HEK293 (cell line): ENCODE measurements around the gene TLE2.
A peak's percentile ranks its signal among the peaks of the same experiment; 100 is the strongest.

ENCODE experiments used
- BCL6B ChIP-seq: fragments of 450-650 bp; formaldehyde crosslinking; IDR thresholded peaks from 2 replicates; pipeline ENCODE4 v1.5.1; 2017; ENCODE audit warnings: missing biosample characterization, missing genetic modification characterization
- GLIS1 ChIP-seq: fragments of 450-650 bp; formaldehyde crosslinking; IDR thresholded peaks from 2 replicates; pipeline ENCODE4 v1.5.1; 2016; ENCODE audit warnings: missing biosample characterization, missing genetic modification characterization
- GLIS2 ChIP-seq: fragments of 450-650 bp; formaldehyde crosslinking; IDR thresholded peaks from 2 replicates; pipeline ENCODE4 v1.5.1; 2016; ENCODE audit warnings: missing biosample characterization, missing genetic modification characterization
- HIC1 ChIP-seq: fragments of 450-650 bp; formaldehyde crosslinking; IDR thresholded peaks from 2 replicates; pipeline ENCODE4 v1.5.1; 2016; ENCODE audit warnings: missing biosample characterization, missing genetic modification characterization
- MZF1 ChIP-seq: fragments of 450-650 bp; formaldehyde crosslinking; IDR thresholded peaks from 2 replicates; pipeline ENCODE4 v1.5.1; 2017; ENCODE audit warnings: missing biosample characterization, missing genetic modification characterization, borderline replicate concordance
- PRDM4 ChIP-seq: fragments of 450-650 bp; formaldehyde crosslinking; IDR thresholded peaks from 2 replicates; pipeline ENCODE4 v1.5.1; 2017; ENCODE audit warnings: missing biosample characterization, missing genetic modification characterization
- SETDB1 ChIP-seq: IDR thresholded peaks from one replicate; pipeline ENCODE4 v1.6.1; 2017; ENCODE audit warnings: mild to moderate bottlenecking, low read length, moderate library complexity, mixed read lengths; ENCODE audit not compliant: insufficient read length
- TCF7L2 ChIP-seq: IDR thresholded peaks from 2 replicates; pipeline ENCODE4 v1.6.1; 2011; ENCODE audit warnings: low read depth, mild to moderate bottlenecking, inconsistent platforms, low read length, moderate library complexity, borderline replicate concordance
- WT1 ChIP-seq: fragments of 450-650 bp; formaldehyde crosslinking; IDR thresholded peaks from 2 replicates; pipeline ENCODE4 v1.5.1; 2016; ENCODE audit warnings: missing biosample characterization, missing genetic modification characterization
- ZBTB21 ChIP-seq: fragments of 450-650 bp; formaldehyde crosslinking; IDR thresholded peaks from 2 replicates; pipeline ENCODE4 v1.5.1; 2017; ENCODE audit warnings: missing biosample characterization, missing genetic modification characterization
- ZBTB48 ChIP-seq: fragments of 450-650 bp; formaldehyde crosslinking; IDR thresholded peaks from 2 replicates; pipeline ENCODE4 v1.5.1; 2016; ENCODE audit warnings: missing biosample characterization, missing genetic modification characterization
- ZFHX2 ChIP-seq: fragments of 450-650 bp; formaldehyde crosslinking; conservative IDR thresholded peaks from 2 replicates; pipeline ENCODE4 v1.5.1; 2016; ENCODE audit warnings: missing biosample characterization, missing genetic modification characterization
- ZNF18 ChIP-seq: fragments of 450-650 bp; formaldehyde crosslinking; IDR thresholded peaks from 2 replicates; pipeline ENCODE4 v1.5.1; 2016; ENCODE audit warnings: missing biosample characterization, missing genetic modification characterization
- ZNF211 ChIP-seq: fragments of 450-650 bp; formaldehyde crosslinking; IDR thresholded peaks from 2 replicates; pipeline ENCODE4 v1.5.1; 2016; ENCODE audit warnings: low read depth, missing biosample characterization, missing genetic modification characterization
- ZNF341 ChIP-seq: fragments of 450-650 bp; formaldehyde crosslinking; IDR thresholded peaks from 2 replicates; pipeline ENCODE4; 2016; ENCODE audit warnings: low read depth, missing biosample characterization, missing genetic modification characterization
- ZNF600 ChIP-seq: fragments of 450-650 bp; formaldehyde crosslinking; IDR thresholded peaks from 2 replicates; pipeline ENCODE4 v1.5.1; 2016; ENCODE audit warnings: missing biosample characterization, missing genetic modification characterization
- ZNF621 ChIP-seq: fragments of 450-650 bp; formaldehyde crosslinking; IDR thresholded peaks from 2 replicates; pipeline ENCODE4 v1.5.1; 2017; ENCODE audit warnings: missing biosample characterization, missing genetic modification characterization
- ZNF639 ChIP-seq: fragments of 450-650 bp; formaldehyde crosslinking; IDR thresholded peaks from 2 replicates; pipeline ENCODE4 v1.5.1; 2016; ENCODE audit warnings: missing biosample characterization, missing genetic modification characterization
- ZNF664 ChIP-seq: fragments of 450-650 bp; formaldehyde crosslinking; IDR thresholded peaks from 2 replicates; pipeline ENCODE4 v1.5.1; 2016; ENCODE audit warnings: missing biosample characterization, missing genetic modification characterization
- ZSCAN4 ChIP-seq: fragments of 450-650 bp; formaldehyde crosslinking; IDR thresholded peaks from 2 replicates; pipeline ENCODE4 v1.5.1; 2017; ENCODE audit warnings: missing biosample characterization, missing genetic modification characterization
- ZXDB ChIP-seq: fragments of 450-650 bp; formaldehyde crosslinking; IDR thresholded peaks from 2 replicates; pipeline ENCODE4 v1.5.1; 2016; ENCODE audit warnings: missing biosample characterization, missing genetic modification characterization

TLE2 gene

GRCh38 chr19:3057275-3057714 lies 28.2 kb upstream of the TLE2 start (continued):
- TF ChIP-seq ZNF18 (tag by site-specific recombination) (no peak), ZNF600 (tag by site-specific recombination) (peak; percentile 99), ZNF639 (tag by site-specific recombination) (no peak), SETDB1 (no peak), ZNF211 (tag by site-specific recombination) (no peak), ZBTB21 (tag by site-specific recombination) (0 out of 2 replicates have a peak, but pooled peaks have one; percentile 55), GLIS2 (peak; percentile 93), MZF1 (tag by site-specific recombination) (peak; percentile 38; the same call in 1 of the 2 replicates), WT1 (tag by site-specific recombination) (peak; percentile 47; the same call in 1 of the 2 replicates), BCL6B (tag by site-specific recombination) (no peak), HIC1 (tag by site-specific recombination) (peak; percentile 94), ZNF664 (tag by site-specific recombination) (no peak), ZXDB (tag by site-specific recombination) (0 out of 2 replicates have a peak, but pooled peaks have one; percentile 39), ZNF621 (no peak), ZNF341 (tag by site-specific recombination) (peak; percentile 100), GLIS1 (tag by site-specific recombination) (peak; percentile 84), TCF7L2 (no peak), PRDM4 (no peak), ZFHX2 (tag by site-specific recombination) (peak; percentile 89), ZBTB48 (tag by site-specific recombination) (peak; percentile 57; the same call in 1 of the 2 replicates), ZSCAN4 (tag by site-specific recombination) (no peak)
